ENCODE measurements around the gene RAB11FIP4. TPM values are rescaled to one million over a fixed set of nuclear protein-coding genes. Genes with fewer than 3 reads are reported as not detected.

Gene RAB11FIP4
- 0.34 and 0.59 TPM in 2 replicates for total RNA-seq

GRCh38 chr17:31391496-31391949 lies at the start of gene RAB11FIP4:
RAB11FIP4 (plus strand) TSS chr17:31391675; CDS start chr17:31391853, 178 bp downstream.

Other genes with a start within 250 kb of the RAB11FIP4 start
- not detected in 2 replicates for gene OMG, start 94.4 kb upstream of the RAB11FIP4 start, total RNA-seq
- gene EVI2B, start 77.6 kb upstream of the RAB11FIP4 start, total RNA-seq: 0.15 and 0.50 TPM in 2 replicates
- gene EVI2A, start 70.1 kb upstream of the RAB11FIP4 start, total RNA-seq: 2.1 and 3.9 TPM in 2 replicates